NB4 (cell line): Measurements from ENCODE around the gene CRAMP1.
A peak's percentile ranks its signal among the peaks of the same experiment; 100 is the strongest.
"Not testable (repeated sequence)": the region's sequence is repeated elsewhere in the genome, so short reads cannot be mapped to it uniquely, and the experiment has no call there.

ENCODE experiments used
- DNase-seq: peaks from one replicate; pipeline ENCODE4 v3.0.0; 2010; ENCODE audit warnings: low read depth
- H3K4me3 ChIP-seq: one replicate; pipeline ENCODE4 v1.5.1; 2011; ENCODE audit warnings: mild to moderate bottlenecking, low read depth, low read length, moderate library complexity
- CTCF ChIP-seq: IDR thresholded peaks from one replicate; pipeline ENCODE4 v1.5.1; 2012; ENCODE audit warnings: low read depth, low read length
- MAX ChIP-seq: IDR thresholded peaks from 2 replicates; pipeline ENCODE4 v1.6.1; 2011; ENCODE audit warnings: low read depth, low read length
- MYC ChIP-seq: IDR thresholded peaks from 2 replicates; pipeline ENCODE4 v1.6.1; 2011; ENCODE audit warnings: low read depth, low read length
- POLR2A ChIP-seq: IDR thresholded peaks from 2 replicates; pipeline ENCODE4 v1.6.1; 2011; ENCODE audit warnings: mild to moderate bottlenecking; ENCODE audit not compliant: insufficient read length; ENCODE audit errors: extremely low read depth

CRAMP1 gene

GRCh38 chr16:1715220-1715619 lies 103.1 kb downstream of the CRAMP1 start:
- TF ChIP-seq POLR2A: no peak
- no peak for TF ChIP-seq MAX
- no peak for TF ChIP-seq MYC
- no peak for TF ChIP-seq CTCF
- no peak overlapping the region for H3K4me3 ChIP-seq
- DNase-seq: no peak

DNA sequence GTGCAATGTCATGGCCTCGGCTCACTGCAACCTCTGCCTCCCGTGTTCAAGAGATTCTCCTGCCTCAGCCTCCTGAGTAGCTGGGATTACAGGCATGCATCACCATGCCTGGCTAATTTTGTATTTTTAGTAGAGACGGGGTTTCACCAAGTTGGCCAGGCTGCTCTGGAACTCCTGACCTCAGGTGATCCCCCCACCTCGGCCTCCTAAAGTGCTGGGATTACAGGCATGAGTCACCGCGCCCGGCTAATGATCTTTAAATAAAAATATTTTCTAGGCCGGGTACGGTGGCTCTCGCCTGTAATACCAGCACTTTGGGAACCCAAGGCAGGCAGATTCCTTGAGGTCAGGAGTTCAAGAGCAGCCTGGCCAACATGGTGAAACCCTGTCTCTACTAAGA lies 106.1 kb downstream of the CRAMP1 start:
- DNase-seq, H3K4me3 ChIP-seq: not testable (repeated sequence)

GRCh38 chr16:1719559-1720229 lies 107.5 kb downstream of the CRAMP1 start:
- H3K4me3 ChIP-seq: not testable (repeated sequence)
- DNase-seq: peak; percentile 34

- no peak overlapping the region for H3K4me3 ChIP-seq
- TF ChIP-seq MYC (no peak), POLR2A (no peak), CTCF (no peak), MAX (no peak)
- no peak for DNase-seq
Observed at GRCh38 chr16:1721372-1721771, 109.2 kb downstream of the CRAMP1 start.

DNA sequence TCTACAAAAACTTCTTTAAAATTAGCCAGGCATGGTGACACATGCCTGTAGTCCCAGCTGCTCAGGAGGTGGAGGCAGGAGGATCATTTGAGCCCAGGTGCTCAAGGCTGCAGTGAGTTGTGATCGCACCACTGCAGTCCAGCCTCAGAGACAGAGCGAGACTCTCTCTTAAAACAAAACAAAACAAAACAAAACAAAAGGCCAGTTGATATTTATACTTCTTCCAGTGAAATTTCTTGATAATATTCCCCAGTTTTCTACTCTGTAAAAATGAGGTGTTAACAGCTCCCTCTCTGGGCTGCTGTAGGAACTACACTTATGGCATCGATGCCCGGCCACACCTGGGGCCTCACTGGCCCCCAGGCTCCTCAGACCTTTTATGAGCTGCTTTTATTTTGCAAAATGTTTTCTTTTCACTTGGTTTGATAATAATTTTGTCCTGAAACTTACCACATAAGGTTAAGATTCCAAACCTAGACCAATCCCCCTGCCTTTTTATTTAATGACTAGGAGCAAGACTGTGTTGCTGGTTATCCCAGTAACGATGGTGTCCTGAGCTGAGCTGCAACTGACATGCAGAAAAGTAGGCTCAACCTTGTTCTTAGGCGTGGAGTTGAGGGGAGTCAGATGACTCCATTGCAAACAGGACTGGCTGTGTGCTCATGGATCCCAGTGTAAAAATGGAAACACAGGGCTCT lies 111.4 kb downstream of the CRAMP1 start:
- TF ChIP-seq POLR2A: no peak
- no peak for TF ChIP-seq MAX
- peak; percentile 64 for TF ChIP-seq CTCF
- no peak for TF ChIP-seq MYC
- DNase-seq: peak; percentile 33

GRCh38 chr16:1724491-1724890 lies 112.3 kb downstream of the CRAMP1 start:
- no peak for DNase-seq
- H3K4me3 ChIP-seq: no peak overlapping the region
- no peak for TF ChIP-seq CTCF
- no peak for TF ChIP-seq MAX
- TF ChIP-seq POLR2A: no peak
- TF ChIP-seq MYC: no peak

More for the DNA sequence above, 111.4 kb downstream of the CRAMP1 start:
- no peak overlapping the region for H3K4me3 ChIP-seq
